Measurements from ENCODE around the gene GCSAM.
A peak's percentile ranks its signal among the peaks of the same experiment; 100 is the strongest.

GCSAM gene

GRCh38 chr3:112132975-112133448 is at the start of gene GCSAM:
Gene GCSAM, minus strand, starts transcription at chr3:112133248. Its CDS starts 128 bp downstream, at chr3:112133120.
- no peak for DNase-seq

- no peak for DNase-seq
Observed at GRCh38 chr3:112175646-112176045, 42.6 kb upstream of the GCSAM start.

GRCh38 chr3:112175037-112175436 is 42.0 kb upstream of the GCSAM start:
- no peak for DNase-seq

- DNase-seq: no peak
Observed at GRCh38 chr3:112171144-112171543, 38.1 kb upstream of the GCSAM start.

- no peak for DNase-seq
Observed at GRCh38 chr3:112170046-112170445, 37.0 kb upstream of the GCSAM start.

GRCh38 chr3:112167758-112168157 is 34.7 kb upstream of the GCSAM start:
- no peak for DNase-seq

- DNase-seq: no peak
Observed at GRCh38 chr3:112149136-112149535, 16.1 kb upstream of the GCSAM start.

GRCh38 chr3:112143689-112144088 is 10.6 kb upstream of the GCSAM start:
- no peak for DNase-seq

GRCh38 chr3:112143251-112143650 is 10.2 kb upstream of the GCSAM start:
- no peak for DNase-seq

- DNase-seq: no peak
Observed at GRCh38 chr3:112141293-112141692, 8.2 kb upstream of the GCSAM start.

- DNase-seq: no peak
Observed at GRCh38 chr3:112140584-112140983, 7.5 kb upstream of the GCSAM start.

GRCh38 chr3:112138219-112138969 is 5.3 kb upstream of the GCSAM start:
- DNase-seq: no peak

GRCh38 chr3:112137781-112138180 is 4.7 kb upstream of the GCSAM start:
- DNase-seq: no peak

- DNase-seq: peak; percentile 41
Observed at GRCh38 chr3:112136959-112137693, 4.1 kb upstream of the GCSAM start.

GRCh38 chr3:112136046-112136445 is 3.0 kb upstream of the GCSAM start:
- DNase-seq: no peak

GRCh38 chr3:112134335-112135124 is 1.5 kb upstream of the GCSAM start:
- no peak for DNase-seq

GRCh38 chr3:112133626-112134334 is 732 bp upstream of the GCSAM start:
- no peak for DNase-seq

GRCh38 chr3:112132554-112132953 is 494 bp downstream of the GCSAM start:
- DNase-seq: no peak

- no peak for DNase-seq
Observed at GRCh38 chr3:112132088-112132487, 960 bp downstream of the GCSAM start.

GRCh38 chr3:112131111-112131510 is 1.9 kb downstream of the GCSAM start:
- DNase-seq: no peak

- DNase-seq: no peak
Observed at GRCh38 chr3:112130638-112130993, 2.4 kb downstream of the GCSAM start.

- DNase-seq: no peak
Observed at GRCh38 chr3:112129925-112130637, 3.0 kb downstream of the GCSAM start.
